T-helper 22 cell (primary cell): ENCODE results near the gene IRF2BP2.

Source experiments
- DNase-seq: peaks from one replicate; pipeline ENCODE4 v3.0.0-alpha.2; 2020; ENCODE audit warnings: low read depth

The IRF2BP2 gene

GRCh38 chr1:234634387-234634786 lies 24.4 kb upstream of the IRF2BP2 start:
- no peak for DNase-seq

GRCh38 chr1:234633246-234634003 lies 23.4 kb upstream of the IRF2BP2 start:
- DNase-seq, result no peak

- no peak for DNase-seq
Measured at GRCh38 chr1:234632225-234632624, 22.2 kb upstream of the IRF2BP2 start.

GRCh38 chr1:234631721-234632125 lies 21.7 kb upstream of the IRF2BP2 start:
- no peak for DNase-seq

GRCh38 chr1:234629026-234629425 lies 19.0 kb upstream of the IRF2BP2 start:
- no peak for DNase-seq

- DNase-seq, result no peak
Measured at GRCh38 chr1:234628089-234628488, 18.1 kb upstream of the IRF2BP2 start.

- no peak for DNase-seq
Measured at GRCh38 chr1:234627009-234627950, 17.3 kb upstream of the IRF2BP2 start.

GRCh38 chr1:234626391-234626790 lies 16.4 kb upstream of the IRF2BP2 start:
- no peak for DNase-seq

- no peak for DNase-seq
Measured at GRCh38 chr1:234624724-234625117, 14.7 kb upstream of the IRF2BP2 start.

GRCh38 chr1:234621657-234622335 lies 11.8 kb upstream of the IRF2BP2 start:
- no peak for DNase-seq

GRCh38 chr1:234621127-234621468 lies 11.1 kb upstream of the IRF2BP2 start:
- no peak for DNase-seq

GRCh38 chr1:234620272-234621126 lies 10.5 kb upstream of the IRF2BP2 start:
- no peak for DNase-seq

- DNase-seq, result no peak
Measured at GRCh38 chr1:234619794-234620247, 9.8 kb upstream of the IRF2BP2 start.

- no peak for DNase-seq
Measured at GRCh38 chr1:234619071-234619480, 9.1 kb upstream of the IRF2BP2 start.

GRCh38 chr1:234618737-234619049 lies 8.7 kb upstream of the IRF2BP2 start:
- no peak for DNase-seq

- DNase-seq, result no peak
Measured at GRCh38 chr1:234617986-234618736, 8.2 kb upstream of the IRF2BP2 start.

GRCh38 chr1:234617131-234617985 lies 7.4 kb upstream of the IRF2BP2 start:
- DNase-seq, result no peak

- no peak for DNase-seq
Measured at GRCh38 chr1:234616644-234617043, 6.7 kb upstream of the IRF2BP2 start.

GRCh38 chr1:234614081-234614489 lies 4.1 kb upstream of the IRF2BP2 start:
- no peak for DNase-seq
